HCT116 (cell line): Measurements from ENCODE around the gene TNRC6A. TPM values are rescaled to one million over a fixed set of nuclear protein-coding genes. Genes with fewer than 3 reads are reported as not detected.

Experiments
- ATAC-seq: fragments of 200-7000 bp; cut with Tn5 transposase; 2 replicates; pipeline ENCODE4 v1.9.1; 2020; ENCODE audit warnings: mild to moderate bottlenecking, moderate library complexity
- BruUV-seq: library from RNA; stranded (reverse); fragments of 400-500 nt; replicated peaks from 2 replicates; lab custom pipeline; 2021; lab: Mats Ljungman, UMichigan
- CTCF ChIA-PET: fragments of 300-600 bp; sonication (Branson Sonifier 250); formaldehyde crosslinking; loops from one replicate; lab custom pipeline; 2021; ENCODE audit warnings: antibody characterized with exemption; lab: Charles Lee
- POLR2A ChIA-PET: fragments of 300-600, 350-600 bp; sonication (Branson Sonifier 250); formaldehyde crosslinking; loops from one replicate; lab custom pipeline; 2021; ENCODE audit warnings: antibody characterized with exemption; lab: Charles Lee
- RAD21 ChIA-PET, 2 experiments: fragments of 300-600 bp; sonication (Branson Sonifier 250); formaldehyde crosslinking; loops; one replicate each; lab custom pipeline; 2023; ENCODE audit warnings: low total read pairs in 2 of 2; ENCODE audit not compliant: uncharacterized antibody in 2 of 2, unreplicated experiment in 2 of 2, low non-redundant PET in 1 of 2; lab: Charles Lee
- DNase-seq: peaks from one replicate; pipeline ENCODE4 v3.0.0-alpha.2; 2010; ENCODE audit warnings: low read depth, low spot score
- H2AFZ ChIP-seq: fragments of 200-600 bp; shearing (Covaris generic), sonication (generic); 2 replicates; pipeline ENCODE4 v1.6.1; 2017; ENCODE audit warnings: low read depth, mixed run types, mixed read lengths, antibody characterized with exemption, low read length; ENCODE audit not compliant: poor library complexity, severe bottlenecking
- H3K27ac ChIP-seq: 2 replicates; pipeline ENCODE4 v1.5.1; 2012; ENCODE audit warnings: low read depth, low read length
- H3K27me3 ChIP-seq: fragments of 200-600 bp; sonication (generic); 2 replicates; pipeline ENCODE4 v1.6.1; 2016; ENCODE audit warnings: mixed run types, low read length, mixed read lengths; ENCODE audit not compliant: insufficient read depth
- H3K36me3 ChIP-seq, 2 experiments: fragments of 200-500 bp in 1 of 2; fragments of 200-600 bp in 1 of 2; sonication (Bioruptor generic) in 1 of 2; sonication (generic) in 1 of 2; 2 replicates each; pipeline versions ENCODE4 v1.5.1 to v1.6.1; 2014 to 2016; ENCODE audit warnings: low read length in 2 of 2, inconsistent platforms in 1 of 2, mixed read lengths in 1 of 2, mixed run types in 1 of 2; ENCODE audit not compliant: insufficient read depth in 2 of 2, control insufficient read depth in 1 of 2
- H3K4me1 ChIP-seq, 2 experiments: fragments of 200-600 bp in 1 of 2; sonication (generic) in 1 of 2; 2 replicates each; pipeline versions ENCODE4 v1.5.1 to v1.6.1; 2012 to 2017; ENCODE audit warnings: low read length in 2 of 2, inconsistent platforms in 1 of 2, mild to moderate bottlenecking in 1 of 2, mixed read lengths in 1 of 2, mixed run types in 1 of 2, moderate library complexity in 1 of 2; ENCODE audit not compliant: insufficient read depth in 2 of 2, control insufficient read depth in 1 of 2
- H3K4me2 ChIP-seq: fragments of 200-600 bp; sonication (generic); 2 replicates; pipeline ENCODE4 v1.6.1; 2017; ENCODE audit warnings: mixed run types, low read length, mixed read lengths
- H3K4me3 ChIP-seq, 2 experiments: fragments of 200-600 bp in 1 of 2; sonication (generic) in 1 of 2; replicated peaks in 1 of 2; 2 replicates each; pipeline ENCODE4 v1.5.1; 2011 to 2016; ENCODE audit warnings: low read length in 2 of 2, control low read depth in 1 of 2, low read depth in 1 of 2, mild to moderate bottlenecking in 1 of 2, mixed read lengths in 1 of 2, mixed run types in 1 of 2
- H3K79me2 ChIP-seq: fragments of 200-600 bp; sonication (generic); 2 replicates; pipeline ENCODE4 v1.6.1; 2017; ENCODE audit warnings: mild to moderate bottlenecking, mixed run types, low read length, moderate library complexity, mixed read lengths; ENCODE audit not compliant: insufficient read depth
- H3K9ac ChIP-seq: fragments of 200-600 bp; sonication (generic); 2 replicates; pipeline ENCODE4 v1.6.1; 2016; ENCODE audit warnings: low read length, mixed read lengths
- H3K9me2 ChIP-seq: fragments of 200-600 bp; sonication (generic), shearing (Covaris generic); 2 replicates; pipeline ENCODE4 v1.6.1; 2017; ENCODE audit warnings: mixed run types, mild to moderate bottlenecking, moderate library complexity; ENCODE audit not compliant: insufficient read depth
- H3K9me3 ChIP-seq, 2 experiments: fragments of 200-500 bp in 1 of 2; fragments of 200-600 bp in 1 of 2; sonication (Bioruptor generic) in 1 of 2; sonication (generic) in 1 of 2; 2 replicates each; pipeline ENCODE4 v1.6.1; 2014 to 2017; ENCODE audit warnings: low read length in 2 of 2, mixed read lengths in 2 of 2, inconsistent platforms in 1 of 2, low read depth in 1 of 2, mild to moderate bottlenecking in 1 of 2, mixed run types in 1 of 2, moderate library complexity in 1 of 2; ENCODE audit not compliant: control insufficient read depth in 1 of 2, insufficient read depth in 1 of 2
- H4K20me1 ChIP-seq: fragments of 200-600 bp; sonication (generic), shearing (Covaris generic); 2 replicates; pipeline ENCODE4 v1.6.1; 2017; ENCODE audit warnings: mixed run types, mild to moderate bottlenecking, moderate library complexity; ENCODE audit not compliant: insufficient read depth
- CTCF ChIP-seq, 3 experiments: fragments of 200-600 bp in 1 of 3; sonication (generic) in 1 of 3; IDR thresholded peaks in 2 of 3; conservative IDR thresholded peaks in 1 of 3; 2 replicates each; pipeline ENCODE4 v1.5.1; 2012 to 2017; ENCODE audit warnings: low read depth in 2 of 3, low read length in 2 of 3, antibody characterized with exemption in 1 of 3, borderline replicate concordance in 1 of 3, control low read depth in 1 of 3, mild to moderate bottlenecking in 1 of 3, mixed read lengths in 1 of 3, mixed run types in 1 of 3, moderate library complexity in 1 of 3; ENCODE audit not compliant: insufficient read depth in 1 of 3
- ELF1 ChIP-seq: IDR thresholded peaks from 2 replicates; pipeline ENCODE4 v1.6.1; 2012; ENCODE audit warnings: low read depth, borderline replicate concordance
- EZH2 ChIP-seq: fragments of 200-600 bp; sonication (generic); IDR thresholded peaks from 2 replicates; pipeline ENCODE4 v1.6.1; 2017; ENCODE audit warnings: antibody characterized with exemption, mixed run types
- FOSL1 ChIP-seq: IDR thresholded peaks from 2 replicates; pipeline ENCODE4 v1.6.1; 2012; ENCODE audit warnings: low read depth
- POLR2AphosphoS5 ChIP-seq: IDR thresholded peaks from 2 replicates; pipeline ENCODE4 v1.6.1; 2011; ENCODE audit warnings: mild to moderate bottlenecking, low read depth, low read length, moderate library complexity
- RAD21 ChIP-seq: IDR thresholded peaks from 2 replicates; pipeline ENCODE4 v1.6.1; 2012; ENCODE audit warnings: low read depth, mild to moderate bottlenecking
- REST ChIP-seq: IDR thresholded peaks from 2 replicates; pipeline ENCODE4 v1.6.1; 2012; ENCODE audit warnings: low read depth
- YY1 ChIP-seq: IDR thresholded peaks from 2 replicates; pipeline ENCODE4 v1.6.1; 2011; ENCODE audit warnings: low read length, low read depth, moderate library complexity, mild to moderate bottlenecking; ENCODE audit not compliant: insufficient replicate concordance; ENCODE audit errors: extremely low read depth
- ZFX ChIP-seq: fragments of 450-650 bp; IDR thresholded peaks from 2 replicates; pipeline ENCODE4 v1.6.1; 2017
- ZNF274 ChIP-seq: fragments of 200-500 bp; sonication (Bioruptor generic); IDR thresholded peaks from 2 replicates; pipeline ENCODE4 v1.6.1; 2014; ENCODE audit warnings: mild to moderate bottlenecking, low read depth, low read length, inconsistent platforms
- intact Hi-C: fragments of 100-400 bp; cut with micrococcal nuclease; formaldehyde crosslinking; loops from 2 replicates; pipeline ENCODE4 v1.10.0; 2022
- total RNA-seq: library from RNA; stranded (reverse); gene quantifications from one replicate; pipeline ENCODE4 v1.2.1, GENCODE V29; 2021; ENCODE audit not compliant: unreplicated experiment
- TF ChIP-seq, protein P1 (sequence below): IDR thresholded peaks from 2 replicates; pipeline ENCODE4 v1.6.1; 2012

TNRC6A gene
- total RNA-seq, 1 experiment from 2014 or later: 37.0 TPM

DNA sequence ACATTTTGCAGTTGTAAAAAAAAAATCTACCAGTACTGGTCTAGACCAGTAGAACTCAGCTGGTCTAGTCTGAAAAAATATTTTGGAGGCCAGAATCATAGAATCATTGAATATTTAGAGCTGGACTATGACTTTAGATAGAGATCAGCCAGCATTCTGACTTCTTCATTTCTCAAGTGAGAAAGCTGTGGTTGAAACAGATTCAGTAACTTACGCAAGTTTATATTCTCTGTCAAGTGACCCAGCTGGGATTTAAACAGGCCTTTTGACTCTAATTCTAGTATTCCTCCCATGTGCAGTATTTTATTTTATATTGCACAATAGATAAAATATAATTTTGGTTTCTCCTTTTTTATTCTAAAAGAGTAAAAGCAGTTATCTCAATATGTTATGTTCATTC lies 4.9 kb downstream of the TNRC6A start:
- no peaks in the 10 kb centered on the region for H3K9me3 ChIP-seq
- BruUV-seq: no TSS peak
- no peak overlapping the region for H3K4me2 ChIP-seq
- peaks cover 21 to 32% of the 10 kb centered on the region in 2 experiments for H3K4me1 ChIP-seq
- DNase-seq (no peak), ATAC-seq (no peak)
- peaks cover 39% of the 10 kb centered on the region for H4K20me1 ChIP-seq
- H3K27me3 ChIP-seq: no peaks in the 10 kb centered on the region
- intact Hi-C loops: loop anchor here (10.0 kb wide), 1 partner anchor 60 kb away; no protein-coding TSS in a partner anchor
- H3K9ac ChIP-seq: no peak overlapping the region
- H3K36me3 ChIP-seq: peaks cover 2 to 17% of the 10 kb centered on the region in 2 experiments; a peak in 1 of 4 replicates
- H2AFZ ChIP-seq: no peak overlapping the region
- peaks cover 95% of the 10 kb centered on the region for H3K79me2 ChIP-seq
- no peak overlapping the region for H3K4me3 ChIP-seq
- H3K9me2 ChIP-seq: no peaks in the 10 kb centered on the region
- RAD21 ChIA-PET: no interaction called here
- no peak overlapping the region for H3K27ac ChIP-seq
- POLR2A ChIA-PET: no interaction called here
- TF ChIP-seq YY1: no peak
- no peak for TF ChIP-seq CTCF (IDR thresholded peaks at IDR 0.05 in 2 of 3, conservative IDR thresholded peaks at IDR 0.05 in 1 of 3; ENCODE audit: borderline replicate concordance in 1 of 3, insufficient read depth in 1 of 3, low read depth in 2 of 3, low read length in 2 of 3)
- TF ChIP-seq FOSL1: no peak
- TF ChIP-seq POLR2AphosphoS5: no peak
- TF ChIP-seq RAD21: no peak
- no peak for TF ChIP-seq ZFX
- TF ChIP-seq EZH2: no peak
- no peak for TF ChIP-seq ELF1
- TF ChIP-seq, protein P1, sequence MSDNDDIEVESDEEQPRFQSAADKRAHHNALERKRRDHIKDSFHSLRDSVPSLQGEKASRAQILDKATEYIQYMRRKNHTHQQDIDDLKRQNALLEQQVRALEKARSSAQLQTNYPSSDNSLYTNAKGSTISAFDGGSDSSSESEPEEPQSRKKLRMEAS: no peak
- no peak for TF ChIP-seq REST
- TF ChIP-seq ZNF274: no peak
- CTCF ChIA-PET: no interaction called here
